Measurements from ENCODE around the gene CCDC68. TPM values are rescaled to one million over a fixed set of nuclear protein-coding genes. Genes with fewer than 3 reads are reported as not detected.

CCDC68 gene
- total RNA-seq, 1 experiment from 2014 or later, result 3.1 TPM

DNA sequence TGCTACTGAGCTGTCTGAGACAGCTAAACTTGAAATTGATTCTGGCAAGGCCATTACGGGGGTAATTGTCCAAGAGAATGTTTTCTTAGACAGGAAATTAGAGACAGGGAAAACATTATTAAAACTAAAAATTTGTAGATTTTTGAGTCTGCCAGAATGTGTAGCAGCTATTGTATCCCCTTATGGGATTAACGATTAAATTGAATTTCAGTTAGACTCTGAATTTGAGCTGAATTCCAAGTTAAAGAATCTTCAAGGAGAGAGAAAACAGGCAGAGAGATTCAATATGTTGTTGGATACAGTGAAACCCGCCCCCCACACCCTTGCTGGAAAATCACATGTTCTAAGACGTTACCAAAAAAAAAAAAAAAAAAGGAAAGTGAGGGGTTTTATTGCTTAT lies 32.7 kb upstream of the CCDC68 start:
- intact Hi-C loops (cut with micrococcal nuclease), result no loop called here
- ChIA-PET POLR2A (ENCODE audit: unreplicated experiment) (no interaction called here), CTCF (no interaction called here)
- H3K36me3 ChIP-seq (ENCODE audit: low read depth, low read length), result no peaks in the 10 kb centered on the region
- H3F3A ChIP-seq (ENCODE audit: low read length, unreplicated experiment), result no peaks in the 10 kb centered on the region
- DNase-seq, result no peak
- H3K4me2 ChIP-seq (ENCODE audit: low read length), result no peak overlapping the region
- H3K4me1 ChIP-seq (ENCODE audit: insufficient read depth, low read length), result no peaks in the 10 kb centered on the region
- H3K27ac ChIP-seq (ENCODE audit: low read length), result no peak overlapping the region
- no TSS peak for BruUV-seq (replicated peaks)
- no peaks in the 10 kb centered on the region for H4K20me1 ChIP-seq (ENCODE audit: low read length)
- no peak overlapping the region for H3K4me3 ChIP-seq (ENCODE audit: low read length)
- no peak overlapping the region for H2AFZ ChIP-seq (ENCODE audit: low read length)
- H3K9me3 ChIP-seq (ENCODE audit: low read length), result no peaks in the 10 kb centered on the region
- no peak for TF ChIP-seq EZH2phosphoT487 (IDR thresholded peaks at IDR 0.05; ENCODE audit: borderline replicate concordance, low read length)
- no peak for TF ChIP-seq EZH2 (IDR thresholded peaks at IDR 0.05; ENCODE audit: low read length, unreplicated experiment)
- TF ChIP-seq, protein P1, sequence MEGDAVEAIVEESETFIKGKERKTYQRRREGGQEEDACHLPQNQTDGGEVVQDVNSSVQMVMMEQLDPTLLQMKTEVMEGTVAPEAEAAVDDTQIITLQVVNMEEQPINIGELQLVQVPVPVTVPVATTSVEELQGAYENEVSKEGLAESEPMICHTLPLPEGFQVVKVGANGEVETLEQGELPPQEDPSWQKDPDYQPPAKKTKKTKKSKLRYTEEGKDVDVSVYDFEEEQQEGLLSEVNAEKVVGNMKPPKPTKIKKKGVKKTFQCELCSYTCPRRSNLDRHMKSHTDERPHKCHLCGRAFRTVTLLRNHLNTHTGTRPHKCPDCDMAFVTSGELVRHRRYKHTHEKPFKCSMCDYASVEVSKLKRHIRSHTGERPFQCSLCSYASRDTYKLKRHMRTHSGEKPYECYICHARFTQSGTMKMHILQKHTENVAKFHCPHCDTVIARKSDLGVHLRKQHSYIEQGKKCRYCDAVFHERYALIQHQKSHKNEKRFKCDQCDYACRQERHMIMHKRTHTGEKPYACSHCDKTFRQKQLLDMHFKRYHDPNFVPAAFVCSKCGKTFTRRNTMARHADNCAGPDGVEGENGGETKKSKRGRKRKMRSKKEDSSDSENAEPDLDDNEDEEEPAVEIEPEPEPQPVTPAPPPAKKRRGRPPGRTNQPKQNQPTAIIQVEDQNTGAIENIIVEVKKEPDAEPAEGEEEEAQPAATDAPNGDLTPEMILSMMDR (conservative IDR thresholded peaks at IDR 0.05; ENCODE audit: low read depth, low read length), result no peak
- H3K27me3 ChIP-seq (ENCODE audit: low read length), result no peaks in the 10 kb centered on the region
- no peaks in the 10 kb centered on the region for H3K9me2 ChIP-seq (replicated peaks; ENCODE audit: low read length)
- no peak overlapping the region for H3K9ac ChIP-seq (ENCODE audit: low read length)
- no peak for ATAC-seq
- H3K79me2 ChIP-seq (ENCODE audit: low read length), result no peaks in the 10 kb centered on the region

DNA sequence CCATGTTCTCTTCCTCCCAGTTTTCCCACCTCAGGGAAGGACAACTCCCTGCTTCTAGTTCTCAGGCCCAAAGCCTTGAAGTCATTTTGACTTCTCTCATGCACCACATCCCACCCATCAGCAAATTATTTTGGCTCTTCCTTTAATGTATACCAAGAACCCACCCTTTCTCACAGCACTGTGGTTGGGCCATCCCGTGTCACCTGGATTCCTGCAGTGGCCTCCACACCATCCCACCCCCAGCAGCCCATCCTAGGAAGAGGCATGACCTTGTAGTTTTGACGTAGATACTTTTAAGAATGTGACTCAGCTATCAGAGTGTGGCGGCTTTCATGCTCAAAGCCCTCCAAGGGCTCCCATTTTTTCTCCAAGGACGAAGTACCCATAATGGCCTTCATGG lies 25.6 kb upstream of the CCDC68 start:
- intact Hi-C loops (cut with micrococcal nuclease), result loop anchor here (5.0 kb wide), 1 partner anchor 218 kb away; no protein-coding TSS in a partner anchor
- POLR2A ChIA-PET (ENCODE audit: unreplicated experiment), result no interaction called here
- no peak for ATAC-seq
- H2AFZ ChIP-seq (ENCODE audit: low read length), result no peak overlapping the region
- no peak overlapping the region for H3K27ac ChIP-seq (ENCODE audit: low read length)
- DNase-seq, result no peak
- TF ChIP-seq EZH2phosphoT487 (IDR thresholded peaks at IDR 0.05; ENCODE audit: borderline replicate concordance, low read length) (no peak), EZH2 (IDR thresholded peaks at IDR 0.05; ENCODE audit: low read length, unreplicated experiment) (no peak)
- TF ChIP-seq, protein P1 (conservative IDR thresholded peaks at IDR 0.05; ENCODE audit: low read depth, low read length), result no peak
- no peak overlapping the region for H3K4me2 ChIP-seq (ENCODE audit: low read length)
- H3K9me2 ChIP-seq (replicated peaks; ENCODE audit: low read length), result no peaks in the 10 kb centered on the region
- no peaks in the 10 kb centered on the region for H4K20me1 ChIP-seq (ENCODE audit: low read length)
- CTCF ChIA-PET, result no interaction called here
- no peak overlapping the region for H3K4me3 ChIP-seq (ENCODE audit: low read length)
- H3K4me1 ChIP-seq (ENCODE audit: insufficient read depth, low read length), result peaks cover 9% of the 10 kb centered on the region; the same call in 1 of the 2 replicates
- no peaks in the 10 kb centered on the region for H3K36me3 ChIP-seq (ENCODE audit: low read depth, low read length)
- no peak overlapping the region for H3K9ac ChIP-seq (ENCODE audit: low read length)
- no peaks in the 10 kb centered on the region for H3K79me2 ChIP-seq (ENCODE audit: low read length)
- H3K9me3 ChIP-seq (ENCODE audit: low read length), result no peaks in the 10 kb centered on the region
- no TSS peak for BruUV-seq (replicated peaks)
- H3F3A ChIP-seq (ENCODE audit: low read length, unreplicated experiment), result peaks cover 4% of the 10 kb centered on the region
- no peaks in the 10 kb centered on the region for H3K27me3 ChIP-seq (ENCODE audit: low read length)

DNA sequence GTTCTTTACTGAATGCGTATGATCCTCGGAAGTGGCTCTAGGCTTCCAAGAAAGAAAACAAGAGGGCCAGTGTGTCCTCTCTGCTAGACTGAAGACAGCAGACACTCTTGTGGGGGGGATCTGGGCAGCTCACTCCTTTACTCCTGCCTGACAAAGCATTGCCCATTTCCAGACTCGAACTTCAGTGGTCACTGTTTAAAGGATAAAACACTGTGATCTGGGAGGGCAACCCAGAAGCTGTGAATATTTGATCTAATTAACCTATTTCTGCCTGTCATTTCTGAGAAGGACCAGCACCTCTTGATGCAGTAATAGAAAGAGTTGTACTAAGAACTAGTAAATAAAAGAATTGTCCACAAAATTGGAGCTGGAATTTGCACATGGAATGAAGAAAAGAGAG lies 24.5 kb upstream of the CCDC68 start:
- no peaks in the 10 kb centered on the region for H3K9me3 ChIP-seq (ENCODE audit: low read length)
- peaks cover 4% of the 10 kb centered on the region for H3F3A ChIP-seq (ENCODE audit: low read length, unreplicated experiment)
- no peak for DNase-seq
- H2AFZ ChIP-seq (ENCODE audit: low read length), result no peak overlapping the region
- peaks cover 9% of the 10 kb centered on the region; the same call in 1 of the 2 replicates for H3K4me1 ChIP-seq (ENCODE audit: insufficient read depth, low read length)
- H3K79me2 ChIP-seq (ENCODE audit: low read length), result no peaks in the 10 kb centered on the region
- H3K9ac ChIP-seq (ENCODE audit: low read length), result no peak overlapping the region
- ChIA-PET CTCF (interaction anchor here (0.5 to 1.1 kb wide), 2 partner anchors 53 to 304 kb away, joined by 4 to 5 read pairs; no protein-coding TSS in a partner anchor), POLR2A (ENCODE audit: unreplicated experiment) (no interaction called here)
- H3K36me3 ChIP-seq (ENCODE audit: low read depth, low read length), result no peaks in the 10 kb centered on the region
- no peaks in the 10 kb centered on the region for H3K9me2 ChIP-seq (replicated peaks; ENCODE audit: low read length)
- H3K27me3 ChIP-seq (ENCODE audit: low read length), result no peaks in the 10 kb centered on the region
- BruUV-seq (replicated peaks), result no TSS peak
- no peak overlapping the region for H3K27ac ChIP-seq (ENCODE audit: low read length)
- intact Hi-C loops (cut with micrococcal nuclease), result loop anchor here (1.0 to 5.0 kb wide), 3 partner anchors 216 to 539 kb away; no protein-coding TSS in a partner anchor
- H3K4me3 ChIP-seq (ENCODE audit: low read length), result no peak overlapping the region
- no peak overlapping the region for H3K4me2 ChIP-seq (ENCODE audit: low read length)
- no peaks in the 10 kb centered on the region for H4K20me1 ChIP-seq (ENCODE audit: low read length)
- TF ChIP-seq, protein P1 (conservative IDR thresholded peaks at IDR 0.05; ENCODE audit: low read depth, low read length), result no peak
- TF ChIP-seq EZH2phosphoT487 (IDR thresholded peaks at IDR 0.05; ENCODE audit: borderline replicate concordance, low read length) (no peak), EZH2 (IDR thresholded peaks at IDR 0.05; ENCODE audit: low read length, unreplicated experiment) (no peak)
- ATAC-seq, result no peak
